Activated T-cell treated with anti-CD3 and anti-CD28 coated beads for 24 hours (primary cell): ENCODE measurements around the gene ATP5PF.
"Not testable (repeated sequence)": the region's sequence is repeated elsewhere in the genome, so short reads cannot be mapped to it uniquely, and the experiment has no call there.

Source experiments
- DNase-seq: peaks from one replicate; pipeline ENCODE4 v3.0.0-alpha.2; 2020; ENCODE audit warnings: low read depth

The ATP5PF gene, protein sequence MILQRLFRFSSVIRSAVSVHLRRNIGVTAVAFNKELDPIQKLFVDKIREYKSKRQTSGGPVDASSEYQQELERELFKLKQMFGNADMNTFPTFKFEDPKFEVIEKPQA

DNA sequence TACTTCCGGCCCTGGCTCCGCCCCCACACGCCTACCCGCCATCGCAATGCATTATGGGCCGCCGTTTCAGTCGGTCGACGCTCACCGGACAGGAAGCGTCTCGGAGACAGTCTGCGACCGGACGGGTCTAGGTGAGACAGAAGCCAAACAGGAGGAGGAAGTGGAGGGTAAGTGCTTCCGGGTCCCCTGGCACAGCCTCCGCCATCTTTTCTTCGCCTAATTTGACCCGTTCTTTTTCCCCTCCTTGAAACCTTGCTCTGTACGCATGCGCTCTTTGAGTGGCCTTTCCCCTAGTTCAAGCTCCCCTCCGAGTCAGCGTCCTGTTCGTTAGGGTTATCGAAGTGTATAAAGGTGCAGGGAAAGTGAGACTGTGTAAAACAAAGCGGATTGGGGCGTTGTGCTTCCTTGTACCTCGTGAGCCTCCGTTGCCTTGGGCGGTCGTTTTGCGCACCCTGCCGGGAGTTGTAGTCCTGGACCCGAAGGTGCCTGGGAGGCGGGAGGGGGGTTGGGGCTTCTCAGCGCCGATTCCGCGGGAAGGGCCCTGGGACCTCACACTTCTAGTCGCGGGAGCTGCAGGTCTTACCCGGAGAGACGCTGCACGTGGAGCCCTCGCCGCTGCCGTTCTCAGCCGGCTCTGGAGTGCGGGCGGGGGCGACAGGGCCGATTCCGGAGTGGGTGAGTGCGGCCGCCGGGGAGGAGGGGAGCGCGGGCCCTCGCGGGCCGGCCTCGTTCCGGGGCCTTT is at the start of gene ATP5PF, which contains the start of gene GABPA:
ATP5PF (minus strand) TSS at position 1 of the 742 bp plus-strand sequence. CDS start 5,110 bp downstream, outside the sequence.
GABPA (plus strand) TSS at position 69 of the 742 bp plus-strand sequence. CDS start 6,627 bp downstream, outside the sequence.
- DNase-seq = peak; percentile 98

DNA sequence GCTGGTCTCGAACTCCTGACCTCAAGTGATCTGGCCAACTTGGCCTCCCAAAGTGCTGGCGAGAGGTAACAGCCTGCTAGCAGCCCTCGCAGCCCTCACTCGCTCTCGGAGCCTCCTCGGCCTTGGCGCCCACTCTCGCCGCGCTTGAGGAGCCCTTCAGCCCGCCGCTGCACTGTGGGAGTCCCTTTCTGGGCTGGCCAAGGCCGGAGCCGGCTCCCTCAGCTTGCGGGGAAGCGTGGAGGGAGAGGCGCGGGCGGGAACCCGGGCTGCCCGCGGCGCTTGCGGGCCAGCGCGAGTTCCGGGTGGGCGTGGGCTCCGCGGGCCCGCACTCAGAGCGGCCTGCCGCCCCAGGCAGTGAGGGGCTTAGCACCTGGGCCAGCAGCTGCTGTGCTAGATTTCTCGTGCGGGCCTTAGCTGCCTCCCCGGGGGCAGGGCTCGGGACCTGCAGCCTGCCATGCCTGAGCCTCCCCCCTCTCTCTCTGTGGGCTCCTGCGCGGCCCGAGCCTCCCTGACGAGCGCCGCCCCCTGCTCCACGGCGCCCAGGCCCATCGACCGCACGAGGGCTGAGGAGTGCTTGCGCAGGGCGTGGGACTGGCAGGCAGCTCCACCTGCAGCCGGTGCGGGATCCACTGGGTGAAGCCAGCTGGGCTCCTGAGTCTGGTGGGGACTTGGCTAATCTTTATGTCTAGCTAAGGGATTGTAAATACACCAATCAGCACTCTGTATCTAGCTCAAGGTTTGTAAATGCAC is 43.6 kb upstream of the ATP5PF start:
- DNase-seq = not testable (repeated sequence)

DNA sequence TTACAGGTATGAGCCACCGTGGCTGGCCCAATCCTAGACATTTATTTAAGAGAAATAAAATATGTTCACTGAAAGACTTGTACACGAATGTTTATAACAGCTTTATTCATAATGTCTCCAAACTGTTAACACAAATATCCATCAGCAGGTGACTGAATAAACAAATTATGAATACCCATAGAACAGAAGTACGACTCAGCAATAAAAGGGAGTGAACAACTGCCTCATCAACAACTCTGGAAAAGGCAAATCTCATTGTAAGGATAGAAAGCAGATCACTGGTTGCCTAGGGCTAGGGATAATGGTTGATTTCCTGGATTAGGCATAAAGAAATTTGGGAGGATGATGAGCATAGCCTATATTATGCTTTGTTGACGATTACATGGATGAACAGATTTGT is 41.7 kb upstream of the ATP5PF start:
- no peak for DNase-seq

DNA sequence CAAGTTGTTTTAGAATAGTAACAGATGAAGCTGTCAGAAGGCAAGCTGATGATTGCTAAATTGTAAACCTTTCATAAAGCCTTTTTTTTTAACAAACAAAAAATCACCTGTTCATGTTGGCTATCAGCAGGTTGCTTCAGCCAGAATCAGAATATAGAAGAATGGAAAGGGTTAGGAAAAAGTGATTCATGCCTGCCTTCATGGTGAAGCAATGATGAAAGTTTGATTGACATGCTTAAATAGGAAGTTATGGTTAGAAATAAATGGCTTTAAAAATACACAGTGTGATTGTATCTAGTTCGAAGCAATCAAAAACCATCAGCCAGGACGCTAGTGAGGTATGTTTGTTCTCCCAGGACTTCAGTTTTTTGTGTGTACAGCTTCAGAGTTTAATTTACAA is 38.0 kb upstream of the ATP5PF start:
- no peak for DNase-seq

DNA sequence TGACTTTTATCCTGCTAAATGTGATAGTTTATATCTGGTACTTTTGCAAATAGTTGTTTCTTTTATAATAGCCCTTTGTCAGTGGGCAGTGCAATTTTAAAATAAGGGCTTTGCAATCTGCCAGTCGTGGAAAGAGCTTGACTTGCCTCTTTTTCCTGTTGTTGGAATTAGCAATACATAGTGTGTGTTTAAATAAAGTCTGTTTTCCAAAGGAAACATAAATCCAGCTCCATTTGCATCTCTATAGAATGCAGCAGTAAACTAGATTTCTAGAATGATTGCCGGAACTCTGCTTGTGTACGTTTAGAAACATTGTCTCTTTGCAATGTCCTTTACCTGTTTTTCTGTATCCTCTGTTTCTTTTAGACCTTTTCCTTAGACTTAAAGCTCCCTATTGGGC is 33.2 kb upstream of the ATP5PF start:
- no peak for DNase-seq

DNA sequence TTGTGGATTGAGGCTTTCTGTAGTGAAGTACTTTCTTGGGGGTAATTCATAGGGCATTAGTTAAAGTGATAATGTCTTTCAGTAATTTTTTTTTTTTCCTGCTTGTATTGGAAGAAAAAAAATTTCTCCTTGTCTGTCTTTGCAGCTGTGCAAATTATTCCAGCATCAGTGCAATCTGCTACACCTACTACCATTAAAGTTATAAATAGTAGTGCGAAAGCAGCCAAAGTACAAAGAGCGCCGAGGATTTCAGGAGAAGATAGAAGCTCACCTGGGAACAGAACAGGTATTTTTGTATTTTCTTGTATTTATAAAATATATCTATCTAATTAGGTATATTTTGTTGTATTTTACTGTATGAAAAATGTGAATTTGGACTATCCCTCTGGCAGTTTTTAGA is 29.4 kb upstream of the ATP5PF start:
- DNase-seq = no peak

DNA sequence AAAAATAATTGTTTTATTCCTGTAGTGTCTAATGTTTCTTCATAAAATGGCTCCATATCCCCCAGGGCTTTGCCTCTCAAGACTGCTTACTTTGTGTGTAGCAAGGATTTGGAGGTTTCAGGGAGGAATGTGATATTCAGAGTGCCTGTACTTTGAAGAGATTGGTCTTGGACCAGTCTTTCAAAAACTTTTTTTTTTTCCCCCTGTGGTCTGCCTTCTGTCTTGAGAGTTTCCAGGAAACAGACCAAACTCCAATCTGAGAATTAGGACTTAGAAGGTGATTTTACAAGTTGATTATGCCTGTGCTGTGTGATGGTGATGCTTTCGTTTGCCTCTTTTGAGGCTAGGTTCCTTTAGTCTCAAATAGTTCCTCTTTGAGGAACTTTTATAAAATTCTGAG is 26.0 kb upstream of the ATP5PF start:
- DNase-seq = no peak

DNA sequence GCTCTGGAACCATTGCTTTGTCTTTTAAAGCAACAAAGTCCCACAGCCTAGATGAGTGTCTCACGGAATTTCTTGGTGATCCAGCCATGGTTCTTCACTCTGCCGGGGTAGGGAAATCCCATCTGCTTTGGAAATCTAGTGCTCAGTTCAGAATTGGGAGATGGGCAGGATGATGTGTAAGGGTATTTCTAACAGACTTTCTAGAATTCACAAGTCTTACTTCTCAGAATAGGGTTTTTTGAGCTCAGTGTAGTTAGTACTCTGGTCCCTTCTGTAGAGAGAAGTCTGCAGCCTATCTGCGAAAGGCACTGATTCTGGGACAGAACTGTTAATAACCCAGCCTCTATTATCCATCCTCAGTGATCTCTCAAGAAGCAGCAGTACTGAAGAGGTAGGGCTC is 25.4 kb upstream of the ATP5PF start:
- no peak for DNase-seq

DNA sequence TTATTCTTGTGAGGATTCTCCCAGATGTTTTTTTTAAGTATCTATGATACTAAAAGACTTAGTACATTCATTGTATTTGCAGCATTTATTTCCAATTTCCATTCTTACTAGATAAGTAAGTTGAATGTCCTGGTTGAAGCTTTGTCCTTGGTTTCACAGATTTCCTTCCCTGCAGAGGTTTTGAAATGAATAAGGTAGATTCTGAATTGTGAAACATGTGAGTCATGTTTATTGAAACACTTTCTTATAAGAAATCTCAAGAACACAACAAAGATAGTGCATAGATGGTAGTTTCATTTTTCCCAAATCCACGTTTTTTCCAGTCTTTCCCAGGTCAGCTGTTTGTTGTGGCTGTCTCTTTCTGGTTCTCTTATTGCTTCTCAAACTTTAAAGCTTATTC is 24.9 kb upstream of the ATP5PF start:
- DNase-seq = no peak

DNA sequence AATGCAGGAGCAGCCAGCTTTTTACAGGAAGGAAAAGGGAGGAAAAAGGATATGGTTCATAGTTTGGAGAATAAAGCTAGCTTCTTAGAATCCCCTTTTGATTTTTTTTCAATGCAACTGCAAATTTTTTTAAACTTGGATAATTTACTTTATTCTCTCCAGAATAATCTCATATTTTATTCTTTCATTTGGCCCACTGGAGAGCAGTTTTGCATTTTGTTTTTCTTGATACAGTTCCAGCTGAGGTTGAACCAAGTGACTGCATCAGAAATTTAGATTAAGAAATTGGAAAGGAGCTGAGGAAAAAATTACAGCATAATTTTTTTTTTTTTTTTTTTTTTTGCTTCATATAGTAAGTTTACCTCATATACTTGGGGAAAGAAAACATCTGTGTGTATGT is 22.8 kb upstream of the ATP5PF start:
- no peak for DNase-seq

DNA sequence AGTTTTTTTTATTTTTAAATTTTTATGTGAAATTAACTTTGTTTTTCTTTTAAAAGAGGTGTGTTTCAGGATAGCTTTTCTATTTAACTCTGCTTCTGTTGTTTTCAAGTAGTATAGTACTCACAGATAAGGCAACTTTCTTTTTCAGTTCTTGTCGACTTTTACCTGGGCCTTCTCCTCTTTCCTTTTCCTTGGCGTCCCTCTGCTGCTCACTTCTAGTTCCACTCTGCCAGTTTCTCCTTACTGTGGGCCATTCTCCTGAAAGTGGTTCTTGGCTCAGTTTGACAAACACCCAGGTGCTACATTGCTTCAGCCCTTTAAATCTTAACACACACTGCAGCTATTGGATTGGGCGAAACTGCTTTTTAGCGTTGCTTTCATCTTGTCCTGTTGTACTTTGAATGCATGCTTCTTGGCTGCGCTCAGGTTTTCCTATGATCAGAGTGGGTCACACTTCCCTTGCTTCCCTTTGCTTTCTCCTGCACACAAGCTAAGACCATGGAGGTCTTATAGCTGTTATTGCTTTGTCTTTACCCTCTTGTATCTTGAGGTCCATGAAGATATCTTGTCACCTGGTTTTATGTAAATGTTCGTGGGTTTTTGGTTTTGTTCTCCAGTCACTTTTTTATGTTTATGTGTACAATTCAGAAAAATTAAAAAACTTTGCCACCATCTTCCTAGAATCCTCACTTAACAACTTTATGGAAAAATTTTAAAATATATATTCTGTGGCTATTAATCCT is 21.7 kb upstream of the ATP5PF start:
- no peak for DNase-seq

DNA sequence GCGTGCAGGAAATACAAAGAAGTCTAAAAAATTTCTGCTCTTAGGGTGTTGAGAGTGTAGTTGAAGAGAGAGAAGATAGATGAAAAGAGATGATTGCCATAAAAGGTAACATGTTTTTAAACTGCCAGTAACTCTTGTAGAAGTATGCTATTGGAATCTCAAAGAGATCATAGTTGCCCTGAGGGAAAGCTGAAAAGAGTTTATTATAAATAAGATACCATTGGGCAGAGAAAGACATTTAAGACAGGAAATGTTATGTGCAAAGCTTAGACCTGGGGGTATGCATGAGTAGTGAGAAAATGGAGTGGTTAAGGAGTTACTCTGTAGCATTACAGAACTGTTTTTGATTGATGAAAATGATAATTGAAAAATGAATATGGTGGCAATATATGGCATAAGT is 17.7 kb upstream of the ATP5PF start:
- DNase-seq = no peak

DNA sequence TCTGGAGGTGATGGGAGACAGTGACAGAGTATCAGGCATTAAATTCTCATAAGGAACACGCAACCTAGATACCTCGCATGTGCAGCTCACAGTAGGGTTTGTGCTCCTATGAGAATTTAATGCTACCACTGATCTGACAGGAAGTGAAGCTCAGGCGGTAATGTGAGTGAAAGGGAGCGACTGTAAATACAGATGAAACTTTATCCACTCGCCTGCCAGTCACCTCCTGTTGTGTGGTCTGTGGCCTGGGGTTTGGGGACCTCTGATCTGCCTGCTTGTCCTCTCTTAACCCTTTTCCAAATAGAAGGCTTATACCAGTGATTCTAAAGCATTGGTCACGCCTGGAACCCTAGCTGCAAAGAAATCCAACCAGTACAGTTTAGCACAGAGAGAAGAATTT is 15.4 kb upstream of the ATP5PF start:
- DNase-seq = no peak

DNA sequence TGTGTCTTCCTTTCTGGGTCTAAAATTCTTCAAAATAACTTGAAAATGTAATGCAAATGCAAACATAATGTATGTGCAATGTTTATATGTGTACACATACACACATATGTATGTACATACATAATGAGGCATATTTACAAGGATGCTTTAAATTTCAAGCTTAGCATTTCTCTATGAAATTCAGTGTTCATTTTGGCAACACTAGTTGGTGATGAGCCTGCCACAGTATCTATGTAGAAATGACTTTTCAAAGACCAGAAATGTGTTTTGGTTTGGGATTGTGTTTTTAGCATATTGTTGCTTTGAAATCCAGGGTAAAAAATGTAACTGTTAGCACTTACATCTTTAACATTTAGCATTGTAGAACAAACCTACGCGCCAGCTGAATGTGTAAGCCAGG is 10.2 kb upstream of the ATP5PF start:
- no peak for DNase-seq

DNA sequence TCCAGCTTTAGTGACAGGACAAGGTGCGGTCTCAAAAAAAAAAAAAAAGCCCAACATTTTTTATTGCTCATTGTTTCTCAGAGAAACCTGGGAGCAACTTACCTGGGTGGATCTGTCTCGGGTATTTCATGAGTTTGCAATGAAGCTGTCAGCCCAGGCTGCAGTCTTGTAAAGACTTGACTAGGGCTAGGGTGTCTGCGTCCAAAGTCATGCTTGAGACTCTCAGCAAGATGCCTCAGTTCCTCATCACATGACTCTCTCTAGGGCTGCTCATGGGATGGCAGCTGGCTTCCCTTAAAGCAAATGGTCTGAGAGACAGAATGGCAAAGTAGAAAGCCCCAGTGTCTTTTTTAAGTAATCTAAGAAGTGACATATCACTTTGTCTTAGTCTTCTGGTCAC is 8.2 kb upstream of the ATP5PF start:
- no peak for DNase-seq

DNA sequence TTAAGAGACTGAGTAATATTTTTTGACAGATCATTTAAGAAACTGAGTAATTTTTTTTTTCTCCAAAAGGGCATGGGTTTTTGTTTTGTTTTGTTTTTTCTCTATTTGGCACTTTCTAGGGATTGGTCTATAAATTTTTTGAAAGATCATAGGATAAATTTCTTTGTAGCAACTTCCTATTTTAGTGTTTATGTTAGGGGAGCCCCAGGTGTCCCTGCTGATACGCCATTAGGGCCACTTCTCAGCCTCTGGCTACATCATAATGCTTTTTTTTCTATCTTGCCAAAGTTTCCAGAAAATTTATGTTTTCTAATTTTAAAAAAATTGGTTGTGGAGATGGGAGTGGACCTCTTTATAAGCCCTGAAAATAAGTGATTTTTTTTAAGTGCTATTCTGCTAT is 2.7 kb upstream of the ATP5PF start:
- DNase-seq = no peak

DNA sequence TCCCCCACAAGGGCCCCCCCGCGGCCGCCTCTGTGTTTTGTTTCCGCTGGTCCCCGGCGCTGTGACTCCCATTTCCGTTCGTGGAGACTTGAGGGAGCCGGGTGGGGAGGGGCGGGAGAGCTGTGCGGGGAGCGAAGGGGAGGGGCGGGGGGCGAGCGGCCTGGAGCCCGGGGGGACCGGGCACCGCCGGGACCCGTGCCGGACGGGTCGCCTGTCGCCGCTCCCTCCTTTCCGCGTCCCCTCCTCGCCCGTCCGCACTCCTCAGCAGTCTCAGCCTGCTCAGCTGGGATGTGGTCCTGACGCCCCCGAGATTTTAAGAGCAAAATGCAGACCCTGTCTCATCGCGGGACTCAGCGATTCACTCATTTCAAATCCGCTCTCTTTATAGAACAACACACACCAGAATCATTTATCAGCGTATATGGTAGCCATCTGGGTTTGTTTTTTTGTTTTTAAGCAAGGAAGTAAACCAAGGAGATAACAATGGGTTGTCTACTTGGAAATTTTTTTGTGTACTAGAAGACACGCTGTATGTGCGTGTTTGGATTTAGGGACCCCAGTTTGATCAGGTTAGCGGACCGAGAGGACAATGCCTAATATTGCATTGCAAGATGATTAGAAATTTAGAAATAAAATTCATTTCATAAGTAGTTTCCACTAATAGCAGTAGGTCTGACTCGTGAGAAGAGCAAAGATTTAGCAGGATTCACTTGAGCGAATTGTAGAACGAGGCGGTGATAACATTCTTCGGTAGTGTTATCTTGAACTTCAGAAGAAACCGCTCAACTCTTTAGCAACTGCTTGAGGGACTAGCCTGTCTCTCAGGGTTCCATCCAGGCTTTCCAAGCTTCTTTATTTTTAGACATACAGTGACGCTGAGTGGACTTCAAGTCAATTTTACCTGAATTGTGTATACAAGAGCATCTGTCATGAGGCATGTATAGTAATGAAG is 1.2 kb upstream of the ATP5PF start:
- peak; percentile 74 for DNase-seq

DNA sequence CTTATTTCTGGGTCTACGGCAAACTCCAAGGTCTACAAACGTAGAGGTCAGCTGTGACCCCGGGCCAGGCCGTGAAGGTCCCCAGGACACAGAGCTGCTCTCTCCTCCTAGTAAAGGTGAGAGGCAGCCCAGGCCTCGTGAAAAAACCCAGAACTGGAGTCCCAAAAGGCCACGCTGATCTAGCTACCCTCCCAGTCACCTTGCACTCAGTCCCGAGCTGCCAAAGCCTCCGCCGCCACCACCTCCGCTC is 125 bp downstream of the ATP5PF start:
- DNase-seq = no peak

DNA sequence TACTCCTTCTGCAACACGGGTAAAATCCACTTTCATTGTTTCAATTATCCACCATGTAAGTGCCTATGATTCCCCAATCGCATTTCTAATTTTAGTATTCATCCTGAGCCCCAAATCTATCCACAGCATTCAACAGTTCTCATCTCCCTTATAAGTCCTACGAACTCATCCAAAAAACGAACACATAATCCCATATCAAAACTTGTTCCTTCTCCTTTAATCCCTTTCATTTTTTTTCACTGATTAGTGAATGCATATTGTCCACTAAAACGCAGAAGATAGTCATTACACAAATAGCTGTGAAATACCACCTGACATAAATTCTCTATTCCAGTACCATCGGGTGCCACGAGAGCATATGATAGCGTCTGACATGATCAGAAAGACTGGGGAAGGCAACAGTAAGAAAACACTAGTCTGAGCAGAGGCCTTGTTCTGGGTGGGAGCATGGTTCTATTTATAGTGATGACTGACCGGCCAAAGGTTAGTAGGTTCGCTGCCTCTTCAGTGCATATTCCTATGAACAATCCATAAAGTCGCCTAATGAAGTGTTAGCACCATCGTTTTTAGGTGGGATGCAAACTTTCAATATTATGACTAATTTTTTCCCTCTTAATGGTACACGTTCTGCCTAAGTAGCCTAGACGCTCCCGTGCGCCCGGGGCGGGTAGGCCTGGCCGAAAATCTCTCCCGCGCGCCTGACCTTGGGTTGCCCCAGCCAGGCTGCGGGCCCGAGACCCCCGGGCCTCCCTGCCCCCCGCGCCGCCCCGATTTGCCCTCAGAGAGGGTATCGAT is 648 bp downstream of the ATP5PF start:
- DNase-seq = peak; percentile 27

DNA sequence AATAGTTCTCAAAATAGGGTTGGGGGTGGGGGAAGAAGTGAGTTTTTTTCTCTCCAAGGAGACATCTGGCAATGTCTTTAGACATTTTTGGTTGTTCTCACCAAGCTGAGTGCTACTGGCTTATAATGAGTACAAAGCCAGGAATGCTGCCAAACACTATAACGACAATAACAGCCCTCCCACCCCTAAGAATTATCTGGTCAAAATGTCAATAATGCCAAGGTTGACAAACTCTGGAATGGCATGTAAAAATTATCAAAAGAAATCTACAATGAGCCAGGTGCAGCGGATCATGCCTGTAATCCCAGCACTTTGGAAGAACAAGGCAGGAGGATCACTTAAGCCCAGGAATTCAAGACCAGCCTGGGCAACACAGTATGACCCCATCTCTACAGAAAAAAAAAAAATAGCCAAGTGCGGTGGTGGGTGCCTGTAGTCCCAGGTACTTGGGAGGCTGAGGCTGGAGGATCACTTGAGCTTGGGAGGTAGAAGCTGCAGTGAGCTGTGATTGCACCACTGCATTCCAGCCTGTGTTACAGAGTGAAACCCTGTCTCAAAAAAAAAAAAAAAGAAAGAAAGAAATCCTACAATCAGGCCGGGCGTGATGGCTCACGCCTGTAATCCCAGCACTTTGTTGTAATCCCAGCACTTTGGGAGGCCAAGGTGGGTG is 2.5 kb downstream of the ATP5PF start:
- no peak for DNase-seq
